Large intestine (tissue), 3 donors: ENCODE results near the gene NEURL1. TPM values are rescaled to one million over a fixed set of nuclear protein-coding genes. Genes with fewer than 3 reads are reported as not detected.

Experiments
- DNase-seq, 2 donors: peaks; one replicate each; pipeline versions ENCODE4 v3.0.0 to v3.0.0-alpha.2; 2013
- H3K27ac ChIP-seq: one replicate; pipeline ENCODE4 v1.5.1; 2013; ENCODE audit warnings: low read length
- H3K27me3 ChIP-seq: 2 replicates; pipeline ENCODE4 v1.6.1; 2013; ENCODE audit warnings: low read length; ENCODE audit not compliant: control insufficient read depth, insufficient read depth
- H3K36me3 ChIP-seq: 2 replicates; pipeline ENCODE4 v1.6.1; 2013; ENCODE audit warnings: low read length; ENCODE audit not compliant: control insufficient read depth, insufficient read depth
- H3K4me1 ChIP-seq: one replicate; pipeline ENCODE4 v1.6.1; 2013; ENCODE audit warnings: low read length; ENCODE audit not compliant: control insufficient read depth, insufficient read depth
- H3K4me3 ChIP-seq: one replicate; pipeline ENCODE4 v1.5.1; 2013; ENCODE audit warnings: low read length
- H3K9me3 ChIP-seq: one replicate; pipeline ENCODE4 v1.6.1; 2013; ENCODE audit warnings: mild to moderate bottlenecking, low read depth, low read length, moderate library complexity; ENCODE audit not compliant: control insufficient read depth
- WGBS: methylation state at CpG from one replicate; pipeline ENCODE4 v1.1.5; 2013; ENCODE audit warnings: low lambda C conversion rate; ENCODE audit not compliant: insufficient coverage; 5-methylcytosine and 5-hydroxymethylcytosine counted together
- polyA plus RNA-seq: library from polyadenylated mRNA; unstranded; fragments of 120-200 nt; gene quantifications from one replicate; pipeline ENCODE4 v1.2.1, GENCODE V29; 2013

NEURL1 gene
- polyA plus RNA-seq, 1 donor, result 34.9 TPM

DNA sequence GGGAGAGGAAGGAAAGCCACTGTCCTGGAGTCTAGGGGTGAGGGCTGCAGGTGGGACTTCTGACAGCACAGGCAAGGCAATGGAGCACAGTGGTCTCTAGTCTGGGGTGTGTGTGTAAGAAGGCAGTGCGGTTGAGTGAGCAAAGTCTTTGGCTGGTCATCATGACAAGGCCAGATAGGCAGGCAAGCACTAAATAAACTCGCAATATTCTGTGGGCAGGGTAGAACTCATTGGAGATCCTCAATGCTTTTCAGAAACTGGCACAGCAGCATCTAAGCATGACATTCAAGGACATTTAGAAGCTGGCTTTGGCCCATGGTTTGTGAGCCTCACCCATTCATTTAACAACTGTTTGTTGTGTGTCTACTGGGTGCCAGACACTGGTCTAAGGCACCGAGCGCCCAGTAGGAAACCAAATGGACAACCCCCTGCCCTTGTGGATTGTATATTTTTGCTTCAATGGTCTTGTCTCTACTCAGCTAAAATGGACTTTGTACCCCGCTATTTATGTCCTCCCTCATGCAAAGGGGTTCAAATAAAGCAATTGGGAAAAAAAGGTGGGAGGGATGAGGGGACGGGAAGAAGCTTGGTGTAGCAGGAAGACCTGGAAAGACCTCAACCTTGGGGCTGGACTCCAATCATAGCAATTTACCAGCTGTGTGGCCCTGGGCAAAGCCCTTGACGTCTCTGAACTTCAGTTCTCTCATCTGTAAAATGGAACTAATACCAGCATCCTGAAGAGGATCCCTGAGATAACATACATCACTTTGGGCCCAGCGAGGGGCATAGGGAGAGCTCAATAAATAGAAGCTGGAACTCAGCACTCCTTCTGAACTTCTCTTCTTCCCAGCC, 116.0 kb downstream of the NEURL1 start:
- H3K4me1 ChIP-seq, result no peaks in the 10 kb centered on the region
- DNase-seq, result no peak
- peaks cover 77% of the 10 kb centered on the region for H3K36me3 ChIP-seq
- no peak overlapping the region for H3K4me3 ChIP-seq
- WGBS, result 100% methylated on average over 3 of the region's 8 CpGs
- no peaks in the 10 kb centered on the region for H3K27me3 ChIP-seq
- H3K9me3 ChIP-seq, result peaks cover 13% of the 10 kb centered on the region
- no peak overlapping the region for H3K27ac ChIP-seq

DNA sequence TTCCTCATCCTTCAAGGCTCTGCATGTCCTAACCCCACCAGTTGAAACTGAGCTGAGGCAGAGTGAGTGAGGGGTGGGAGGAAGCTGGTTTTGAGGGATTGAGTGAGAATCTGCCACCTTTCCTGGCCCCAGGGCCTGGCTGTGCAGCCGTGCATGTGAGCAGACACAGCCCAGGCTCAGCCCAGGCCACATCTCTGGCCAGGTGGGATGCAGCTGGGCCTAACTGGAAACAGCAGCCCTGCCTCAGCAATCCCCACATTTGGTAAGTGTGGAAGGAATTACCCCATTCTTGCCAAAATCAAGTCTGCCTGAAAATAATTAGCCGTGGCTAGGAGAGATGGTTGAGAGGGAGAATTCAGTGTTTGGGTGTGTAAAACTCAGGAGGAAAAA, 116.6 kb downstream of the NEURL1 start:
- peaks cover 13% of the 10 kb centered on the region for H3K9me3 ChIP-seq
- DNase-seq, result no peak
- no peaks in the 10 kb centered on the region for H3K27me3 ChIP-seq
- no peak overlapping the region for H3K4me3 ChIP-seq
- H3K4me1 ChIP-seq, result no peaks in the 10 kb centered on the region
- WGBS, result 80% methylated on average over 1 of the region's 2 CpGs
- H3K36me3 ChIP-seq, result peaks cover 74% of the 10 kb centered on the region
- no peak overlapping the region for H3K27ac ChIP-seq

GRCh38 chr10:103610921-103611511, 117.5 kb downstream of the NEURL1 start:
- Histone ChIP-seq H3K4me1 (no peaks in the 10 kb centered on the region), H3K27ac (no peak overlapping the region), H3K27me3 (no peaks in the 10 kb centered on the region), H3K9me3 (peaks cover 13% of the 10 kb centered on the region), H3K36me3 (peaks cover 67% of the 10 kb centered on the region), H3K4me3 (no peak overlapping the region)
- DNase-seq, result no peak
- WGBS, result no CpG with 5 or more reads among the region's 9 CpGs

DNA sequence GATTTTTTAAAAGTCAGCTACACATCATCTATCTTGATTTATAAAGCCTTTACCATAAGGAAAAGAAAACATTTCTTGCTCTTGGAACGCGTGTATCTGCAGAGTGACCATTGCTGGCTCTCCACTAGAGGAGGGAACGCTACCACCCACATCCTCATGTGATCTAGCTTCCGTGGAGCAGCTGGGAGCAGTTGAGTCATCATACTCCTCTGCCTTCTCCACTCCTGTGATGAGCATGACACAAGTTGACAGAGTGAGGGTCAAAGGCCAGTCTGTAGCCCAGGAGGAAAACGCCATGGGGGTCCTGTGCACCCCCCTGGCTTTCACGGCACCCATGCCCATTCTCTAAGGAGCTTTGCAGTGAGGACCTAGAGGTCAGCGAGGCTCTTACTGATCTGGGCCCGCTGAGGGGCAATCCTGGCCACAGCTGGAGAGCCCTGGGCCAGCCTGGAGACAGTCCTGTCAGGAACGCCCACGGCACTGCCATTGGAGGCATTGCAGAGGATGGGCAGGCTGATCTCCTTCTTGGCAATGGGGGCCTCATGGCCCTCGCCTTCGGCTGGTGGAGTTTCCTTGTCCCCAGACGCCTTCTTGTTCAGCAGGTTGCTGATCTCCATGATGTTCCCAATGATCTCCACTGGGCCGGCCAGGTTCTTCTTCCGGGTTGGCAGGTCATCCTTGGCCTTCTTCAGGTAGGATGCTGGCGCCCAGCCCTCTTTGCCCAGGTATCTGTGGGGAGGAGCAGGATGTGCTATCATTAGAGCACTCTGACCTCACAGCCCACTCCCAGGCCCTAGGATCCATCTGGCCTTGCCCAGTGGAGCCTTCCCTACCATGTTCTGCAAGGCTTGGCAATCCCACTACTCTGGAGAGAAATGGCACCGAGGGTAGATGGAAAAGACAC, 119.2 kb downstream of the NEURL1 start:
- H3K4me1 ChIP-seq, result no peaks in the 10 kb centered on the region

GRCh38 chr10:103613616-103614015, 120.1 kb downstream of the NEURL1 start:
- DNase-seq, result no peak
- Histone ChIP-seq H3K4me3 (no peak overlapping the region), H3K4me1 (no peaks in the 10 kb centered on the region), H3K27ac (no peak overlapping the region), H3K36me3 (peaks cover 87% of the 10 kb centered on the region), H3K9me3 (no peaks in the 10 kb centered on the region), H3K27me3 (no peaks in the 10 kb centered on the region)
- WGBS, result no CpG with 5 or more reads among the region's 2 CpGs

More for the DNA sequence above, 119.2 kb downstream of the NEURL1 start:
- no peak for DNase-seq
- peaks cover 80% of the 10 kb centered on the region for H3K36me3 ChIP-seq
- no peak overlapping the region for H3K27ac ChIP-seq
- no CpG with 5 or more reads among the region's 17 CpGs for WGBS
- no peaks in the 10 kb centered on the region for H3K27me3 ChIP-seq
- no peak overlapping the region for H3K4me3 ChIP-seq
- peaks cover 2% of the 10 kb centered on the region for H3K9me3 ChIP-seq

DNA sequence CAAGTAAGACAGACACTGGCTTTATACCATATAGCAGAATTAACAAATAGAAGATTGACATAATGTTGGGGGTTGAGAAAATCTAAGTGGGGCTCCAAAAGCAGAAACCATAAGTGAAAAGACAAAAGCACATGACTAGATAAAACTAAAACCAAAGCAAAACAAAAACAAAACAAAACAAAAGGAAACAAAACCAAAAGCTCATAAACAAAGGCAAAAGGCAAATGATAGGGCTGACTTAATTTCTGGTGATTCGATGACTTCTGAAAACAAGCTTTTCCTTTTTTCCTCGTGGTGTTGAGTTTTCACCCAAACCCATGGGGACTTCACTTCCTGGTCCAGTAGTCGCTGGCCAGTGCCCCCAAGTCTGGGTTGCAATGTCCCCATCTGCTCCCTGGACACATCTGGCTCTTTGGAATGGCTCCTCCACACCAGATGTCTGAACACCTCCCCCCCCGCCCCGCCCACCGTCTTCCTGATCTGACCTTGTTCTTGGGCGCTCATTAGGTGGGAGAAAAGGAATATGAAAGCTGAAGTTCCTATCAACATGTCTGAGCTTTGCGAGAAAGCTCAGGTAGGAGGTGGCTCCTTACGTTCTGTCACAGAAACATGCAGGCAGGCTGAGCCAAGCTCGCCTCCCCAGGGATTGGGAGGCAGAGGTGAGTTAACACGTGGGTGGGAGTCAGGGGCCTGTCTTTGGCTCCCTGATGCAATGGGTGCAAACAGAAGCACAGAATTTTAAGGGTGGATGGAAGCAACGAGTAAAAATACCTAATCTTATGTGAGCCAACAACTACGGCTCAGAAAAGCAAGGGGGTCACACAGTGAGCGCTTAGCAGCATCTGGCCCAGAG, 121.0 kb downstream of the NEURL1 start:
- H3K27me3 ChIP-seq, result no peaks in the 10 kb centered on the region
- DNase-seq, result no peak
- H3K36me3 ChIP-seq, result peaks cover 84% of the 10 kb centered on the region
- H3K4me1 ChIP-seq, result no peaks in the 10 kb centered on the region
- H3K9me3 ChIP-seq, result no peaks in the 10 kb centered on the region
- H3K27ac ChIP-seq, result peak overlapping the region; percentile 66
- H3K4me3 ChIP-seq, result no peak overlapping the region
- WGBS, result 80% methylated on average over 1 of the region's 14 CpGs

DNA sequence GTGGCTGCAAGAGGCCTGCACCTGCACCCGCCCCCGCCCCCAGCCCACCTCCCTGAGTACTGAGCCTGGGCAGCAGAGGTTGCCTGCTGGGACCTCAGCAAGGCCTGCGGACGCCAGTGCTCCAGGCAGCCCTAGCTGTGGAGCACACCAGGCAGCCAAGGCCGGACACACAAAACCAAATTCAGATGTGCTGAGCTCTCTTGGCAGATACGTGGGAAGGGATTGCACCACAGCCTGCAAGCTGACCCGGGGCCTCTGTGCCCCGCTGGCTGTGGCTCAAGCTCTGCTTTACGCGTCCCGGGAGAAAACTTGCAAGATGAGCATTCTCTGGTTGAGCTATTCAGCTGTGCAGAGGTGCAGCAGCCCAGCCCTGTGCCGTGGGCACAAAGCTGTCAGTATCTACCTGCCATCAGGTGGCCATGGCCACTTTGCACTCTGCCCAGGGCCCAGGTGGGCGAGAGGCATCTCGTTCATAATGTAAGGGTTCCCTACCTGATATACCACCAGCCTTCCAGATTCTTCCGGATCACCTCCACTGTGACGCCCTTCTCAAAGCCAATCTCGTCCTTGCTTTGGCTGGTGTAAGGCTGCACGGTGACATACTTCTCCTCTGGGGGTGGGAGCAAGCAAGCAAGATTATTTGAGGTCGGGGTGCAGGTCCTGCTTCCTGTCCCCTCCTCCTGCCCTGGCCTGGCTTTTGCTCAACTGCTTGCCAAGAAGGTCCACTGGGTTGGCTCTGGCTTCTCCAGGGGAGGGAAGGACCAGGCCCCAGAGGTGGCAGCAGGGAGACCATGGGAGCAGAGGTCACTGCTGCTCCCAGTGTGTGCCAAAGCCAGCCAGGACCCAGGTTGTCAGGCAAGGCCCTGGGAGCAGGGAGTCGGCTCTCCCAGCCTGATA, 123.4 kb downstream of the NEURL1 start:
- Histone ChIP-seq H3K9me3 (no peaks in the 10 kb centered on the region), H3K4me3 (no peak overlapping the region), H3K27ac (no peak overlapping the region), H3K27me3 (no peaks in the 10 kb centered on the region), H3K36me3 (peaks cover 83% of the 10 kb centered on the region), H3K4me1 (no peaks in the 10 kb centered on the region)
- DNase-seq, result no peak
- no CpG with 5 or more reads among the region's 20 CpGs for WGBS

DNA sequence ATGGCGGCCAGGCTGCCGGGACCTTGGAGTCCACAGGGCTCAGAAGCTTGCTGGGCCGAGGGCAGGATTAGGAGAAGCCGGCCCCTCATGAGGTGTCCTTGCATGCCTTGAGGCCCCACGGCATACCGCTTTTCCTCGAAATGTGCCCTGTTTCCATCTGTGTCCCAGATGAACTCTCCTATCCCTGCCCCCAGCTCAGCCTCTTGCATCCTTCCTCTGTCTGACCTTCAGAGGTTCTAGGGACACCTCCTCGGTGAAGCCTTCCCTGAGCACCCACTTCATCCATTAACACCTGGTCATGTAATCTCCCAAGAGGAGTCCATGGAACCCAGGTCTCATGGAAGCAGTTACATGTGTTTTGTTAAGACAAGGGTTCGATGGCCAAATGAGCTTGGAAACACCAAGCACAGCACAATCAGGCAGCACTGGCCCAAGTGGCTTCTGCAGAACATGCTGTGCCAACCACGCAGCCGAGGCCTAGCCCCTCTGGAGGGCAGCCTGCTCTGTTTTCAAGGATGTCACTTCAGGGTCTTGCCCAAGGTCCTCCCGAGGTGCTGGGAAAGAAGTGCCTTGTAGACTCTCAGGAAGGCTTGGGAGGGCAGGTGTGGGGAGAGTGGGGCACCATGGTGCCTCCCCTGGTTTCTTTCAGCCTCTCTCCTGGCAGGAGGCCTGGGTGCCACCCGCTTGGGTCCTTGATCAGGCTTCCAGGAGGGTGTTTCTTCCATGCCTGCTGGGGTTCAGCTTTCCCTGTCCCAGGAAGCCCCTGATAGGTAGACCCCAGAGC, 124.3 kb downstream of the NEURL1 start:
- Histone ChIP-seq H3K27me3 (no peaks in the 10 kb centered on the region), H3K9me3 (no peaks in the 10 kb centered on the region), H3K27ac (no peak overlapping the region), H3K4me3 (no peak overlapping the region), H3K4me1 (no peaks in the 10 kb centered on the region), H3K36me3 (peaks cover 83% of the 10 kb centered on the region)
- no CpG with 5 or more reads among the region's 13 CpGs for WGBS
- DNase-seq, result no peak
